Measurements from ENCODE around the gene SCAANT1. TPM values are rescaled to one million over a fixed set of nuclear protein-coding genes. Genes with fewer than 3 reads are reported as not detected.

The SCAANT1 gene
- total RNA-seq: not detected

DNA sequence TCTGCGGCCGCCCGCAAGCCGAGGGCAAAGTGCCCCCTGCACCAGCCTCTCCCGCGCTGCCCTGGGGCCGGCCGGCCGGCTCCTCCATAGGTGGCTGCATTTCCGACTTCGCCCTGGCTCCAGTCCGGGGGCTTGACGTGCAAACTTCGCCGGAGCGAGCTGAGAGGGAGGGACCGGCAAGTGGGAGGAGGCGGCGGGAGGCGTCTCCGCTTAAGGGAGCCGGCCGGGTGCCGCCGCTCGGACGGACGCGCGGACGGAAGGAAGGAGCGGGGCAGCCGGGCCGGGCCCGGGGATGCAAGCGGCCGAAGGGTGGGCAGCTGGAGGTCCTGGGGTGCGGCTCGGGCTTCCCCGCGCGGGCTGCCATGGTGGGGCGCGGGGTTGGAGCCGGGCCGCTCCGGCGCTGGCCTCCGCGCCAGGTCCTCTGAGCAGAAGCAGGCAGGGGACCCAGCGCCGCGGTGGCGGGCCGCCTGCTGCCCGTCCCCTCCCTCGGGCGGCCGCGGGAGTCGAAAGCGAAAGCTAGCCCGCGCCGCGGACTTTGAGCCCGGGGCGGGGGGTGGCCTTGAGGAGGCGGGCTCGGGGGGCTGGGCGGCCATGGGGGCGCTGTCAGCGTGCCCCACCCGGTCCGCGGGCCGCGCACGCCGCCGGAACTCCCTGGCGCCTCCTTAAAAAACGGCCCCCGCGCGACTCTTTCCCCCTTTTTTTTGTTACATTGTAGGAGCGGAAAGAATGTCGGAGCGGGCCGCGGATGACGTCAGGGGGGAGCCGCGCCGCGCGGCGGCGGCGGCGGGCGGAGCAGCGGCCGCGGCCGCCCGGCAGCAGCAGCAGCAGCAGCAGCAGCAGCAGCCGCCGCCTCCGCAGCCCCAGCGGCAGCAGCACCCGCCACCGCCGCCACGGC, at the start of gene SCAANT1:
Gene SCAANT1, minus strand, starts transcription at position 511 of the 895 bp plus-strand sequence.
- H3K4me3 ChIP-seq: peak within 1 kb of the TSS; percentile 68 to 95 (median 76)
- peaks cover 0 to 24% (median 0%) of the 10 kb centered on the region in 3 donors for H3K36me3 ChIP-seq
- peak; percentile 78 for DNase-seq (ENCODE audit: low spot score in 2 of 2)
- peak within 1 kb of the TSS; percentile 97 to 99 (median 97) for H3K27ac ChIP-seq
- peak; percentile 33 to 67 for TF ChIP-seq POLR2A (IDR thresholded peaks at IDR 0.05)
- TF ChIP-seq, protein P1, sequence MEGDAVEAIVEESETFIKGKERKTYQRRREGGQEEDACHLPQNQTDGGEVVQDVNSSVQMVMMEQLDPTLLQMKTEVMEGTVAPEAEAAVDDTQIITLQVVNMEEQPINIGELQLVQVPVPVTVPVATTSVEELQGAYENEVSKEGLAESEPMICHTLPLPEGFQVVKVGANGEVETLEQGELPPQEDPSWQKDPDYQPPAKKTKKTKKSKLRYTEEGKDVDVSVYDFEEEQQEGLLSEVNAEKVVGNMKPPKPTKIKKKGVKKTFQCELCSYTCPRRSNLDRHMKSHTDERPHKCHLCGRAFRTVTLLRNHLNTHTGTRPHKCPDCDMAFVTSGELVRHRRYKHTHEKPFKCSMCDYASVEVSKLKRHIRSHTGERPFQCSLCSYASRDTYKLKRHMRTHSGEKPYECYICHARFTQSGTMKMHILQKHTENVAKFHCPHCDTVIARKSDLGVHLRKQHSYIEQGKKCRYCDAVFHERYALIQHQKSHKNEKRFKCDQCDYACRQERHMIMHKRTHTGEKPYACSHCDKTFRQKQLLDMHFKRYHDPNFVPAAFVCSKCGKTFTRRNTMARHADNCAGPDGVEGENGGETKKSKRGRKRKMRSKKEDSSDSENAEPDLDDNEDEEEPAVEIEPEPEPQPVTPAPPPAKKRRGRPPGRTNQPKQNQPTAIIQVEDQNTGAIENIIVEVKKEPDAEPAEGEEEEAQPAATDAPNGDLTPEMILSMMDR (IDR thresholded peaks at IDR 0.05): peak in 3 of 5 experiments; percentile 20 to 52 (median 46)
- peak; percentile 45 to 84 for TF ChIP-seq EP300 (IDR thresholded peaks at IDR 0.05)
- 0 to 1% methylated on average over 43 to 60 of the region's 115 CpGs for WGBS, 2 donors
- no peaks in the 10 kb centered on the region for H3K27me3 ChIP-seq
- H3K9me3 ChIP-seq: no peaks in the 10 kb centered on the region
- peaks cover 0 to 35% (median 19%) of the 10 kb centered on the region in 4 donors for H3K4me1 ChIP-seq

DNA sequence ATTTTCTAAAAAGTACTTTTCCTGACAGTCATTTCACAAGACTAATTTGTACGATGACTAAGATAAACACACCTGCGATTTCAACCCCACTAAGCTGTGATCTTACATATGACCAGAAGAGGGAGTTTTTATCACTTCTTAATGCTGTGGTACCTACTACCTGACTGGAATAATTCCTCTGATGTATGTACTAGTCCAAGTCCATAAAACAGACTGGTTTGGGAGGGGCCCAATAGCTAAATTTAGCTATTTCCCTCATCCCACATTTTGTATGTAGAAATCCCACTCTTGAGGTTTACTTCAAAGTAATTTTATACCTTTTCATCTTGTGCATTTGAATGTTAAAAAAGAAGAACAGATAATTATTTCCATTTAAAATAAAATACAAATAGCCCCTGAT, 49.7 kb upstream of the SCAANT1 start:
- Histone ChIP-seq H3K27ac (no peak overlapping the region), H3K4me1 (peaks cover 0 to 30% (median 13%) of the 10 kb centered on the region in 4 donors)
- TF ChIP-seq, protein P1 (IDR thresholded peaks at IDR 0.05): peak; percentile 45 to 65 (median 50)
- TF ChIP-seq POLR2A (IDR thresholded peaks at IDR 0.05) (no peak), EP300 (IDR thresholded peaks at IDR 0.05) (no peak)

DNA sequence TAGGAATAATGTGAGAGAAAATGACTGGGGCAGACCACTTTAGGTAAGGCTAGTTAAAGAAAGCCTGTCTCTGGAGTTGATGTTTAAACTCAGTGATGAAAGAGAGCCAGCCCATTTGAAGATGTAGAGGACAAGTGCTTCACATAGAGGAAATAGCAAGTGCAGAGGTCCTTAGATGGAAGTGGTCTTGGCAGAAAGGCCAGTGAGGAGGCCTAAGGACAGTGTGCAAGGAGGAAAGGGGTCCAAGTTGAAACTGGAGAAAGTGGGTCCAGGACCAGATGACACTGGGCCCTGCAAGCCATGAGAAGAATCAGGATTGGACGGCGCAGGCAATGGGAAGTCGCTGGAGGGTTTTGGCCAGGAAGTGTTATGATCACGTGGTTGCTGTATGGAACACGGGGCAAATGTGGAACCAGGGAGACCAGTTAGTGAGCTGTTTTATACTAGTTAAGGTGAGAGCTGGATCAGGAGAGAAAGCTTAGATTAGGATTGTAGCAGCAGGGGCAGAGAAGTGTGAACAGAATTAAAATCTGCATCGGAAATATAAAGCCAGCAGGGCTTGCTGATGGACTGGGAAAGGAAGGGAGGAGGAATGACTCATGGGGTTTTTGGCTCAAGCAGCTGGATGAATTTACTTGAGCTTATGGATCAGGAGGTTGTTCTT, 48.0 kb upstream of the SCAANT1 start:
- no peaks in the 10 kb centered on the region for H3K9me3 ChIP-seq
- TF ChIP-seq, protein P1 (IDR thresholded peaks at IDR 0.05): no peak
- TF ChIP-seq EP300 (IDR thresholded peaks at IDR 0.05) (no peak), POLR2A (IDR thresholded peaks at IDR 0.05) (no peak)
- WGBS, 2 donors: 24 to 28% methylated on average over 6 of the region's 6 CpGs
- peak in 1 of 2 donors; percentile 33 for DNase-seq (ENCODE audit: low spot score in 2 of 2)
- peak overlapping the region in 3 of 4 donors; percentile 20 to 67 (median 54) for H3K27ac ChIP-seq
- peaks cover 0 to 6% (median 0%) of the 10 kb centered on the region in 3 donors for H3K36me3 ChIP-seq
- H3K4me1 ChIP-seq: peaks cover 0 to 29% (median 11%) of the 10 kb centered on the region in 4 donors
- H3K4me3 ChIP-seq: peak overlapping the region in 1 of 4 donors; percentile 39
- H3K27me3 ChIP-seq: no peaks in the 10 kb centered on the region

More for the DNA sequence above, 49.7 kb upstream of the SCAANT1 start:
- no peak for DNase-seq (ENCODE audit: low spot score in 2 of 2)
- 57 to 65% methylated on average over 2 of the region's 2 CpGs for WGBS, 2 donors
- Histone ChIP-seq H3K27me3 (no peaks in the 10 kb centered on the region), H3K4me3 (no peak overlapping the region), H3K36me3 (no peaks in the 10 kb centered on the region), H3K9me3 (no peaks in the 10 kb centered on the region)

DNA sequence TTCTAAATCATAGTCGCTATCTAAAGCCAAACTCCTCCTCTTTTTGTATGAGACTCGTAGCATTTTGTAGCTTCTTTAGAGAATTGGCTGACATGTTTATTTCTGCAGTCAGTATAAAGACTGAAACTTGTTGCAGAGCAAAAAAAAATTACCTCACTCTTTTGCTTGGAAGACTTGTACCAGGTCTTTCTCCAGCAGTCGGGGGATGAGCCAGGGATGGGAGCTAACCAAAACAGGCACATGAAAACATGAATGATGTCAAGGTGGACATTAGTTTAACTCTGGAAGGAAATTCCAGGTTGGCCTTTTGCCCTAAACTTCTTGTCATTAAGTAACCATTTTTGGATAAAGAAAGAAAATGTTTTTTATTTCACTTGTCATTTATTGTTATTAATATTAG, 47.0 kb upstream of the SCAANT1 start:
- no peak for TF ChIP-seq EP300 (IDR thresholded peaks at IDR 0.05)
- no peak for TF ChIP-seq POLR2A (IDR thresholded peaks at IDR 0.05)
- TF ChIP-seq, protein P1 (IDR thresholded peaks at IDR 0.05): no peak
- H3K4me1 ChIP-seq: peaks cover 0 to 29% (median 11%) of the 10 kb centered on the region in 4 donors
- peaks cover 0 to 9% (median 0%) of the 10 kb centered on the region in 3 donors for H3K36me3 ChIP-seq
- 49 to 53% methylated on average over 3 of the region's 3 CpGs for WGBS, 2 donors
- no peaks in the 10 kb centered on the region for H3K27me3 ChIP-seq
- H3K9me3 ChIP-seq: no peaks in the 10 kb centered on the region
- DNase-seq (ENCODE audit: low spot score in 2 of 2): no peak
- no peak overlapping the region for H3K27ac ChIP-seq
- no peak overlapping the region for H3K4me3 ChIP-seq
